Right lobe of liver (tissue), 4 donors: ENCODE measurements around the gene GJC2.

Experiments used
- POLR2A ChIP-seq: fragments of 450-650 bp; IDR thresholded peaks from one replicate; pipeline ENCODE4 v1.6.1; 2017; ENCODE audit warnings: antibody characterized with exemption, mild to moderate bottlenecking
- TF ChIP-seq, protein P1 (sequence below), 4 donors: fragments of 200-600 bp in 3 of 4; fragments of 450-650 bp in 1 of 4; IDR thresholded peaks; one replicate each; pipeline versions ENCODE4 v1.5.1 to v1.8.0; 2016 to 2022; ENCODE audit warnings: antibody characterized with exemption in 4 of 4, mild to moderate bottlenecking in 2 of 4
- donor health status: DM: no; HTN: no; CAD: no.
- donor health status: DM: no; HTN: no; CAD: no.
- donor health status: DM: no; HTN: yes; CAD: no.

DNA sequence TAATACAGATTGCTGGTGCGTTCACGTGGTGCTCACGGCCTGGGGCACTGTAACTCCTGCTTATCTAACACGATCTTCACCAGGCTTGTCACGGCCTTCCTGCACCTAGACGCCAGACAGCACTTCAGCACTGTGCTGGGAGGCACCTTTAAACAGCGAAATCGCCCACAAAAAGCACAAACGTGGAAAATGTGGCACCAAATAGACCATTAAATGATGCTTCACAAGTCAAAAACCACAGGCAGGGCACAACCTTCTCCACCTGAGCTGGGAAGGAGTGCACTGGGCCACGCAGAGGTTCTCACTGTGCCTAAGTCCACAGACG lies 35.9 kb downstream of the GJC2 start:
- TF ChIP-seq, protein P1, sequence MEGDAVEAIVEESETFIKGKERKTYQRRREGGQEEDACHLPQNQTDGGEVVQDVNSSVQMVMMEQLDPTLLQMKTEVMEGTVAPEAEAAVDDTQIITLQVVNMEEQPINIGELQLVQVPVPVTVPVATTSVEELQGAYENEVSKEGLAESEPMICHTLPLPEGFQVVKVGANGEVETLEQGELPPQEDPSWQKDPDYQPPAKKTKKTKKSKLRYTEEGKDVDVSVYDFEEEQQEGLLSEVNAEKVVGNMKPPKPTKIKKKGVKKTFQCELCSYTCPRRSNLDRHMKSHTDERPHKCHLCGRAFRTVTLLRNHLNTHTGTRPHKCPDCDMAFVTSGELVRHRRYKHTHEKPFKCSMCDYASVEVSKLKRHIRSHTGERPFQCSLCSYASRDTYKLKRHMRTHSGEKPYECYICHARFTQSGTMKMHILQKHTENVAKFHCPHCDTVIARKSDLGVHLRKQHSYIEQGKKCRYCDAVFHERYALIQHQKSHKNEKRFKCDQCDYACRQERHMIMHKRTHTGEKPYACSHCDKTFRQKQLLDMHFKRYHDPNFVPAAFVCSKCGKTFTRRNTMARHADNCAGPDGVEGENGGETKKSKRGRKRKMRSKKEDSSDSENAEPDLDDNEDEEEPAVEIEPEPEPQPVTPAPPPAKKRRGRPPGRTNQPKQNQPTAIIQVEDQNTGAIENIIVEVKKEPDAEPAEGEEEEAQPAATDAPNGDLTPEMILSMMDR (IDR thresholded peaks at IDR 0.05) = no peak
- no peak for TF ChIP-seq POLR2A
